Measurements from ENCODE around the gene AUTS2. TPM values are rescaled to one million over a fixed set of nuclear protein-coding genes. Genes with fewer than 3 reads are reported as not detected.

The AUTS2 gene
- total RNA-seq, 1 experiment from 2014 or later = 2.5 TPM

GRCh38 chr7:70017357-70017756 is 419.1 kb downstream of the AUTS2 start:
- Histone ChIP-seq H3K27ac (ENCODE audit: low read length) (no peak overlapping the region), H3K36me3 (ENCODE audit: control insufficient read depth, insufficient read depth, low read length) (no peaks in the 10 kb centered on the region), H3K4me1 (ENCODE audit: control insufficient read depth, insufficient read depth, low read length) (no peaks in the 10 kb centered on the region), H3K4me3 (ENCODE audit: low read depth in 2 of 2, low read length in 2 of 2) (no peak overlapping the region), H3K27me3 (ENCODE audit: control insufficient read depth, insufficient read depth, low read length) (no peaks in the 10 kb centered on the region), H3K9me3 (ENCODE audit: control insufficient read depth, insufficient read depth, low read depth, low read length) (no peaks in the 10 kb centered on the region)
- POLR2A ChIA-PET = no interaction called here
- intact Hi-C loops (cut with micrococcal nuclease; ENCODE audit: unreplicated experiment) = no loop called here
- no TSS peak for BruUV-seq (replicated peaks)
- in situ Hi-C loops (cut with HindIII; ENCODE audit: low pct_unique_long_range_greater_than_20kb, low sequenced_read_pairs) = no loop called here
- CTCF ChIA-PET = interaction anchor here (0.6 kb wide), 1 partner anchor 194 kb away, joined by 3 read pairs; no protein-coding TSS in a partner anchor
- DNase-seq (ENCODE audit: low read depth, low spot score) (no peak), ATAC-seq (no peak)
- no peak for TF ChIP-seq POLR2AphosphoS5 (IDR thresholded peaks at IDR 0.05; ENCODE audit: low read depth, low read length)
- no peak for TF ChIP-seq REST (IDR thresholded peaks at IDR 0.05; ENCODE audit: insufficient read depth in 1 of 2, low read depth in 2 of 2, low read length in 1 of 2)
- no peak for TF ChIP-seq SIN3A (IDR thresholded peaks at IDR 0.05; ENCODE audit: borderline replicate concordance, insufficient read depth, low read depth, low read length)
- no peak for TF ChIP-seq TCF7L2 (IDR thresholded peaks at IDR 0.05; ENCODE audit: low read depth, low read length)
- TF ChIP-seq CTCF (IDR thresholded peaks at IDR 0.05) = no peak

GRCh38 chr7:70018700-70019099 is 420.4 kb downstream of the AUTS2 start:
- Histone ChIP-seq H3K4me3 (ENCODE audit: low read depth in 2 of 2, low read length in 2 of 2) (no peak overlapping the region), H3K36me3 (ENCODE audit: control insufficient read depth, insufficient read depth, low read length) (no peaks in the 10 kb centered on the region), H3K9me3 (ENCODE audit: control insufficient read depth, insufficient read depth, low read depth, low read length) (no peaks in the 10 kb centered on the region), H3K27me3 (ENCODE audit: control insufficient read depth, insufficient read depth, low read length) (no peaks in the 10 kb centered on the region), H3K27ac (ENCODE audit: low read length) (no peak overlapping the region), H3K4me1 (ENCODE audit: control insufficient read depth, insufficient read depth, low read length) (no peaks in the 10 kb centered on the region)
- DNase-seq (ENCODE audit: low read depth, low spot score) (no peak), ATAC-seq (no peak)
- no TSS peak for BruUV-seq (replicated peaks)
- in situ Hi-C loops (cut with HindIII; ENCODE audit: low pct_unique_long_range_greater_than_20kb, low sequenced_read_pairs) (no loop called here), intact Hi-C loops (cut with micrococcal nuclease; ENCODE audit: unreplicated experiment) (no loop called here)
- POLR2A ChIA-PET = no interaction called here
- TF ChIP-seq CTCF (IDR thresholded peaks at IDR 0.05) (no peak), TCF7L2 (IDR thresholded peaks at IDR 0.05; ENCODE audit: low read depth, low read length) (no peak), REST (IDR thresholded peaks at IDR 0.05; ENCODE audit: insufficient read depth in 1 of 2, low read depth in 2 of 2, low read length in 1 of 2) (no peak), SIN3A (IDR thresholded peaks at IDR 0.05; ENCODE audit: borderline replicate concordance, insufficient read depth, low read depth, low read length) (no peak), POLR2AphosphoS5 (IDR thresholded peaks at IDR 0.05; ENCODE audit: low read depth, low read length) (no peak)
- CTCF ChIA-PET = no interaction called here

All from Panc1 (cell line).